HEK293T (cell line): ENCODE measurements around the gene CCR5AS.
"Not testable (repeated sequence)": the region's sequence is repeated elsewhere in the genome, so short reads cannot be mapped to it uniquely, and the experiment has no call there.

Experiments
- CTCF ChIA-PET: fragments of 350-600 bp; formaldehyde crosslinking; extraction: SDS; loops from one replicate; lab custom pipeline; 2021; ENCODE audit warnings: antibody characterized with exemption, inconsistent platforms; lab: Yijun Ruan, JAX
- POLR2A ChIA-PET: fragments of 350-600 bp; formaldehyde crosslinking; extraction: SDS; loops from one replicate; lab custom pipeline; 2020; ENCODE audit warnings: antibody characterized with exemption, inconsistent platforms; lab: Yijun Ruan, JAX
- DNase-seq: peaks from one replicate; pipeline ENCODE4 v3.0.0; 2012; ENCODE audit warnings: mixed read lengths; ENCODE audit errors: extremely low spot score
- ARNT ChIP-seq: fragments of 450-650 bp; IDR thresholded peaks from 2 replicates; pipeline ENCODE4 v1.6.1; 2017; ENCODE audit warnings: mild to moderate bottlenecking
- BHLHE40 ChIP-seq: fragments of 450-650 bp; IDR thresholded peaks from 2 replicates; pipeline ENCODE4 v1.6.1; 2016; ENCODE audit warnings: mild to moderate bottlenecking, moderate library complexity, borderline replicate concordance
- CTBP1 ChIP-seq: fragments of 450-650 bp; IDR thresholded peaks from 2 replicates; pipeline ENCODE4 v1.6.1; 2016; ENCODE audit warnings: borderline replicate concordance
- ELF4 ChIP-seq: fragments of 450-650 bp; IDR thresholded peaks from 2 replicates; pipeline ENCODE4 v1.6.1; 2017; ENCODE audit warnings: antibody characterized with exemption
- FOXA1 ChIP-seq: fragments of 450-650 bp; IDR thresholded peaks from 2 replicates; pipeline ENCODE4 v1.6.1; 2016; ENCODE audit warnings: mild to moderate bottlenecking
- FOXK2 ChIP-seq: fragments of 450-650 bp; IDR thresholded peaks from 2 replicates; pipeline ENCODE4 v1.6.1; 2016; ENCODE audit warnings: mild to moderate bottlenecking
- FOXM1 ChIP-seq: fragments of 450-650 bp; IDR thresholded peaks from 2 replicates; pipeline ENCODE4 v1.6.1; 2017; ENCODE audit warnings: mild to moderate bottlenecking, borderline replicate concordance
- HDGF ChIP-seq: fragments of 450-650 bp; IDR thresholded peaks from 2 replicates; pipeline ENCODE4 v1.6.1; 2017; ENCODE audit warnings: antibody characterized with exemption, borderline replicate concordance
- L3MBTL2 ChIP-seq: fragments of 450-650 bp; conservative IDR thresholded peaks from 2 replicates; pipeline ENCODE4 v1.6.1; 2016; ENCODE audit warnings: mild to moderate bottlenecking
- LEF1 ChIP-seq: fragments of 450-650 bp; IDR thresholded peaks from 2 replicates; pipeline ENCODE4 v1.6.1; 2017; ENCODE audit warnings: mild to moderate bottlenecking, borderline replicate concordance
- NFRKB ChIP-seq: fragments of 450-650 bp; IDR thresholded peaks from 2 replicates; pipeline ENCODE4 v1.6.1; 2016; ENCODE audit warnings: mild to moderate bottlenecking, moderate library complexity
- SP1 ChIP-seq: fragments of 450-650 bp; IDR thresholded peaks from 2 replicates; pipeline ENCODE4 v1.6.1; 2017
- SUZ12 ChIP-seq: fragments of 450-650 bp; IDR thresholded peaks from 2 replicates; pipeline ENCODE4 v1.6.1; 2016; ENCODE audit warnings: mild to moderate bottlenecking
- TARDBP ChIP-seq: fragments of 450-650 bp; IDR thresholded peaks from 2 replicates; pipeline ENCODE4 v1.6.1; 2016
- ZNF384 ChIP-seq: fragments of 450-650 bp; IDR thresholded peaks from 2 replicates; pipeline ENCODE4 v1.6.1; 2016
- TF ChIP-seq, protein P1 (sequence below): fragments of 450-650 bp; IDR thresholded peaks from 2 replicates; pipeline ENCODE4 v1.6.1; 2016

Gene CCR5AS

DNA sequence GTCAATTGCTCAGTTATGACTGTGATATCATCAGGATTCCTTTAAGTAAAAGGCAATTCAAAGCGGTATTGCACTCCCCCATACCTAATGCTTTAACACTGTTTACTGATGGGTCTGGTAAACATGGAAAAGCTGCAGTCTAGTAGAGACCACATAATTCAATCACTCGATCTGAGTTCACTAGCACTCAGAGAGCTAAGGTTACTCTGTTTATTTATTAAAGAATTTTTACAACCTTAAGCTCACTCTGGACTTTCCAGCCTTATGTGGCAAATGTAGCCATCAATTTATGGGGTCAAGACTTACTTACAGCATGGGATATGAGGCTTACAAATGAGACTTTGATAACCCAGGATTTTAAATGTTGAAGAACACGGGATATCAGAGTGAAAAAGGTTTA is 71.3 kb downstream of the CCR5AS start:
- no peak for DNase-seq
- ChIA-PET POLR2A (no interaction called here), CTCF (no interaction called here)
- TF ChIP-seq FOXA1, result no peak
- no peak for TF ChIP-seq FOXK2
- TF ChIP-seq TARDBP, result no peak
- TF ChIP-seq BHLHE40, result no peak
- TF ChIP-seq, protein P1, sequence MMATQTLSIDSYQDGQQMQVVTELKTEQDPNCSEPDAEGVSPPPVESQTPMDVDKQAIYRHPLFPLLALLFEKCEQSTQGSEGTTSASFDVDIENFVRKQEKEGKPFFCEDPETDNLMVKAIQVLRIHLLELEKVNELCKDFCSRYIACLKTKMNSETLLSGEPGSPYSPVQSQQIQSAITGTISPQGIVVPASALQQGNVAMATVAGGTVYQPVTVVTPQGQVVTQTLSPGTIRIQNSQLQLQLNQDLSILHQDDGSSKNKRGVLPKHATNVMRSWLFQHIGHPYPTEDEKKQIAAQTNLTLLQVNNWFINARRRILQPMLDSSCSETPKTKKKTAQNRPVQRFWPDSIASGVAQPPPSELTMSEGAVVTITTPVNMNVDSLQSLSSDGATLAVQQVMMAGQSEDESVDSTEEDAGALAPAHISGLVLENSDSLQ, result peak; percentile 43
- no peak for TF ChIP-seq HDGF
- no peak for TF ChIP-seq SP1

DNA sequence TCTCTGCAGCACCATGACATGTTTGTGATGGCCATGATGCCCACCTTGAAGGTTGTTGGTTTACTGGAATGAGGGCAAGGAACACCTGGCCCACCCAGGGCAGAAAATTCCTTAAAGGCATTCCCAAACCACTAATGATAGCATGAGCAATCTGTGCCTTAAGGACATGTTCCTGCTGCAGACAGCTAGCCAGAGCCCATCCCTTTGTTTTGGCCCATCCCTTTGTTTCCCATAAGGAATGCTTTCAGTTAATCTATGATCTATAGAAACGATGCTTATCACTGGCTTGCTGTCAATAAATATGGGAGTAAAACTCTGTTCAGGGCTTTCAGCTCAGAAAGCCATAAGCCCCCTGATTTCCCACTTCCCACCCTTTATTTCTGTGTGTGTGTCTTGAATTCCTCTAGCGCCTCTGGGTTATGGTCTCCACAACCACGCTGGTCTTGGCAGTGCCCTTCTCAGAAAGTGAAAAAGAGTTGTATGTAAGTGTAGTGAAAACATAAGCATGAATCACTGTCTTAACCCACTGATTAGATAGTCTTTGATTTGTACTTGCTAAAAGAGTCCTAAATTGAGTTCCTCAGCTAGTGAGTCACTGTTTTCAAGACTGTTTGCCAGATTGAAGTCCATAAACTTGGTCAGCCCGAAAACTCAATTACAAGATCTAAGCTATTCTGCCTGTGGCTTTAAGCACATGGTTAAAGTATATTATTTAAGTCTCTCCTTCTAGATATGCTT is 72.0 kb downstream of the CCR5AS start:
- CTCF ChIA-PET, result no interaction called here
- no peak for TF ChIP-seq LEF1
- TF ChIP-seq L3MBTL2, result no peak
- TF ChIP-seq FOXK2, result no peak
- no peak for TF ChIP-seq ARNT
- no peak for TF ChIP-seq ELF4
- TF ChIP-seq ZNF384, result no peak
- TF ChIP-seq, protein P1, result no peak
- no peak for TF ChIP-seq SP1
- TF ChIP-seq TARDBP, result no peak
- TF ChIP-seq FOXM1, result no peak
- POLR2A ChIA-PET, result no interaction called here
- DNase-seq, result no peak

DNA sequence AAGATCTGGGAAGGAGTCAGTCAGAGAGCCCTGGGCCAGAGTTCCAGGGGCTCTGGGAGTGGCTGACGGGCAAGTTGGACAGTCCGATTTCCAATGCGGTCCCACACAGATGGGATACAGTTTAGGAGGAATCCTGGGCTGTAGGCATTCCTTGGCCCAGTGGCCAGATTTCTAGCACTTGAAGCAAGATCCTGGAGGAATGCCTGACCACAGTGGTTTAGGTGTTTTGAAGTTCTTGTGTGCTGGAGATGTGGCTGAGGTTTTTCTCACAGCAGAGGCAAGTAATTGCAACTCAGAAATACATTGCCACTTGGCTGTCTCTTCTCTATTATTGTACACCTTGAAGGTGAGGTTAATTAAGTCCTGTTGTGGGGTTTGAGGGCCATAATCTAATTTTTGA is 76.2 kb downstream of the CCR5AS start:
- POLR2A ChIA-PET, CTCF ChIA-PET, DNase-seq: not testable (repeated sequence)

DNA sequence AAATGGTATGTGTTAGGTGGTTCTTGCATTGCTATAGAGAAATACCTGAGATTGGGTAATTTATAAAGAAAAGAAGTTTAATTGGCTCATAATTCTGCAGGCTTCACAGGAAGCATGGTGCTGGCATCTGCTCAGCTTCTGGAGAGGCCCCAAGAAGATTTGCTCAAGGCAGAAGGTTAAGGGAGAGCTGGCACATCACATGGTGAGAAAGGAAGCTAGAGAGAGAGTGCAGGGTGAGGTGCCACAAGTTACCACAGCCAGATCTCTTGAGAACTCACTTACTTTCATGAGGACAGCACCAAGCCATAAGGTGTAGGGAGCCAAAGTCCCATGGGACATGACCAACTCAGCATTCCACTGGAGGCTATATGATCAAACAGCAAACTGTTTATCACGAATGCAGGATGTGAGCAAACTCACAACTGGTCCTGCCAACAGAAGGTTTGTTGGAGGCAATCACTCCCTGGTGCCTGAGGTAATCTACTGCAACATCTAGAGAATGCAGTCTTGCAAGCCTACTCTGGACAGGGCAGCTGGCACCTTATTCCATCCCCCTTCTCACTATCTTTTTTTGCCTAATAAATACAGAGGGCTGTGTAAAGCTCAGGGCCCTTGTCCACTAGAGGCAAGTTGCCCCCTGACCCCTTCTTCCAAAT is 81.1 kb downstream of the CCR5AS start:
- TF ChIP-seq SP1, result no peak
- TF ChIP-seq CTBP1, result no peak
- TF ChIP-seq FOXM1, result no peak
- TF ChIP-seq HDGF, result no peak
- no peak for TF ChIP-seq TARDBP
- no peak for TF ChIP-seq ARNT
- no peak for TF ChIP-seq LEF1
- no peak for TF ChIP-seq FOXK2
- TF ChIP-seq ZNF384, result no peak
- TF ChIP-seq ELF4, result no peak
- no peak for TF ChIP-seq NFRKB
- no peak for TF ChIP-seq SUZ12
- TF ChIP-seq FOXA1, result no peak
- no peak for TF ChIP-seq BHLHE40
- TF ChIP-seq, protein P1, result no peak
- no peak for TF ChIP-seq L3MBTL2
- ChIA-PET POLR2A (no interaction called here), CTCF (no interaction called here)
- no peak for DNase-seq

DNA sequence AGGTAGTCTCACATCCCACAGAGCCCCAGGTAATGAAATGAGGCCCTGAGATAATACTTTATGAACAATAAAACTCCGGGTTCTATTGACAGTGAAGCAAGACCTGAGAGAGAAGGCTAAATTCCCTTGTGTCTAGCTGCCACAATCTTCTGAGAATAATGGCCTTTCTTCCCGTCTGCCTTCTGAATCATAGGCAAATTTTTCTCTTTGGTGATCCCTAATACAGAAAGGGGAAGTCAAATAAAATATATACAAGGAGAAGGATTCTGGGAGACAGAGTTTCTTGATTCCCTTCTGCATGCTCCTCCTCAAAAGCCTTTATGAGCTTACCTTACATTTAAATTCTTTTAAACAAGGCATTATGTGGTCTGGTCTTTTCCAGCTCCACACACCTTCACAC is 82.8 kb downstream of the CCR5AS start:
- TF ChIP-seq TARDBP (no peak), LEF1 (no peak), BHLHE40 (no peak), FOXA1 (no peak), SUZ12 (no peak), FOXM1 (no peak), L3MBTL2 (no peak), ELF4 (no peak), FOXK2 (no peak)
- DNase-seq, result no peak
- CTCF ChIA-PET, result no interaction called here
- POLR2A ChIA-PET, result no interaction called here

DNA sequence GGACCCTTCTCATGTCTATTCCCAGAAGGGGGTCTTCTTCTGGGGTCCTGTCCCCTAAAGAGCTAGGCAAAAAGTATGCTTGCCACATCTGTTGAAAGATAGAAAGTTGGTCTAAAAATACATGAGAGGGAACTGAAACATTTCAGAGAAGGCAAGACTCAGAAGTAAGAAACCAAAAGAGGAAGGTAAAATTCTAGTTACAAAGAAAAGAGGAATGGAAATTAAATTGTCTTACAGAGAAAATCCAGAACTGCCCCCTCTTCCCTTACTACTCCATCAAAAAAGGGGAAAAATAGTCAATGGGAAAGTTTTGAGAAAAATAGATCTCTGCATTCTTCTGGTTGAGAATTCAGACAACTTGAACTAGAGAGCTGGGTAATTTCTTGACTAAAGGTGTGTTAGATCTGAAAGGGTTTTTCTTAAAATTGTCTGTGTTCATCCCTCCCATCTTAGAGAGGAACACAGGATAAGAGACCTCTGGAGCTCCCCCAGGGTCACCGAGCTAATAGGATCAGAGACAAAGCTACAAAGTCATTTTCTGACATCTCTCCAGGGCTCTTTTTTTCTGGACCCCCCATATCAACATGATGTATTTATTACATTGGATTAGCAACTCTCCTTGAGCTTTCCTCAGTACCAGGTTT is 85.3 kb downstream of the CCR5AS start:
- TF ChIP-seq HDGF (no peak), NFRKB (no peak), ELF4 (no peak), FOXK2 (no peak), SUZ12 (no peak), FOXM1 (no peak), BHLHE40 (no peak), CTBP1 (no peak), ARNT (no peak), FOXA1 (no peak), L3MBTL2 (no peak), LEF1 (no peak)
- TF ChIP-seq, protein P1, result no peak
- no peak for DNase-seq
- CTCF ChIA-PET, result no interaction called here
- POLR2A ChIA-PET, result no interaction called here
